ENCODE data around the gene ORM2. TPM values are rescaled to one million over a fixed set of nuclear protein-coding genes. Genes with fewer than 3 reads are reported as not detected.

The ORM2 gene
- total and polyA plus RNA-seq, 8 donors, result 1.2 to 17.1 (median 3.4) TPM; not detected in 4

- Histone ChIP-seq H3K27me3 (no peaks in the 10 kb centered on the region), H3K9me3 (no peaks in the 10 kb centered on the region), H3K4me3 (no peak overlapping the region), H3K36me3 (peaks cover 72 to 100% (median 100%) of the 10 kb centered on the region in 4 donors), H3K27ac (peak overlapping the region in 1 of 5 donors; percentile 7), H3K4me1 (peaks cover 0 to 13% (median 0%) of the 10 kb centered on the region in 4 donors)
- peak; percentile 40 to 60 for DNase-seq
- peak in 5 of 7 experiments; percentile 37 to 79 (median 57) for TF ChIP-seq CTCF (IDR thresholded peaks at IDR 0.05)
- no peak for TF ChIP-seq EP300 (IDR thresholded peaks at IDR 0.05)
- 78 to 85% (median 83%) methylated on average over 15 to 16 of the region's 16 CpGs for WGBS, 5 donors
- intact Hi-C loops (cut with DNase I; ENCODE audit: low total_unique reads), result no loop called here
Measured at GRCh38 chr9:114339130-114339908, 9.7 kb downstream of the ORM2 start.

- H3K27me3 ChIP-seq, result no peaks in the 10 kb centered on the region
- H3K4me3 ChIP-seq, result no peak overlapping the region
- no peak overlapping the region for H3K27ac ChIP-seq
- peaks cover 84 to 100% (median 100%) of the 10 kb centered on the region in 4 donors for H3K36me3 ChIP-seq
- TF ChIP-seq EP300 (IDR thresholded peaks at IDR 0.05) (no peak), CTCF (IDR thresholded peaks at IDR 0.05) (no peak), POLR2A (IDR thresholded peaks at IDR 0.05) (no peak), POLR2AphosphoS5 (IDR thresholded peaks at IDR 0.05) (no peak)
- intact Hi-C loops (cut with DNase I; ENCODE audit: low total_unique reads), result no loop called here
- peaks cover 0 to 13% (median 0%) of the 10 kb centered on the region in 4 donors for H3K4me1 ChIP-seq
- 83 to 87% (median 84%) methylated on average over 12 of the region's 12 CpGs for WGBS, 5 donors
- DNase-seq, result no peak
- no peaks in the 10 kb centered on the region for H3K9me3 ChIP-seq
Measured at GRCh38 chr9:114341152-114341830, 11.6 kb downstream of the ORM2 start.

GRCh38 chr9:114341991-114342390 is 12.3 kb downstream of the ORM2 start:
- Histone ChIP-seq H3K27ac (no peak overlapping the region), H3K9me3 (no peaks in the 10 kb centered on the region), H3K36me3 (peaks cover 84 to 100% (median 100%) of the 10 kb centered on the region in 4 donors), H3K4me3 (no peak overlapping the region), H3K4me1 (peaks cover 0 to 13% (median 0%) of the 10 kb centered on the region in 4 donors), H3K27me3 (no peaks in the 10 kb centered on the region)
- DNase-seq, result no peak
- no peak for TF ChIP-seq CTCF (IDR thresholded peaks at IDR 0.05)
- no peak for TF ChIP-seq EP300 (IDR thresholded peaks at IDR 0.05)
- TF ChIP-seq POLR2AphosphoS5 (IDR thresholded peaks at IDR 0.05), result no peak
- no peak for TF ChIP-seq POLR2A (IDR thresholded peaks at IDR 0.05)
- WGBS, 5 donors, result 90 to 97% (median 95%) methylated on average over 4 of the region's 4 CpGs
- intact Hi-C loops (cut with DNase I; ENCODE audit: low total_unique reads), result no loop called here

GRCh38 chr9:114342755-114343440 is 13.2 kb downstream of the ORM2 start:
- no peak for DNase-seq
- WGBS, 5 donors, result 88 to 94% (median 93%) methylated on average over 5 of the region's 5 CpGs
- Histone ChIP-seq H3K27ac (no peak overlapping the region), H3K4me1 (peaks cover 0 to 13% (median 0%) of the 10 kb centered on the region in 4 donors), H3K36me3 (peaks cover 84 to 100% (median 100%) of the 10 kb centered on the region in 4 donors), H3K9me3 (no peaks in the 10 kb centered on the region), H3K27me3 (no peaks in the 10 kb centered on the region), H3K4me3 (no peak overlapping the region)
- intact Hi-C loops (cut with DNase I; ENCODE audit: low total_unique reads), result no loop called here
- TF ChIP-seq POLR2A (IDR thresholded peaks at IDR 0.05) (no peak), POLR2AphosphoS5 (IDR thresholded peaks at IDR 0.05) (no peak), CTCF (IDR thresholded peaks at IDR 0.05) (no peak), EP300 (IDR thresholded peaks at IDR 0.05) (no peak)

Measured in stomach (tissue), 9 donors.